GM12878 (cell line): Measurements from ENCODE around the gene TSPAN15. TPM values are rescaled to one million over a fixed set of nuclear protein-coding genes. Genes with fewer than 3 reads are reported as not detected.

Experiments
- ATAC-seq: fragments of 200-7000 bp; cut with Tn5 transposase; 3 replicates; pipeline ENCODE4 v1.9.1; 2020; ENCODE audit warnings: mild to moderate bottlenecking, moderate library complexity
- BruUV-seq: library from RNA; stranded (reverse); fragments of 400-500 nt; replicated peaks from 2 replicates; lab custom pipeline; 2021; lab: Mats Ljungman, UMichigan
- CTCF ChIA-PET: fragments of 300-600 bp; sonication (Branson Sonifier 250); formaldehyde crosslinking; extraction: SDS; loops from one replicate; lab custom pipeline; 2021; ENCODE audit warnings: inconsistent platforms; lab: Yijun Ruan, JAX
- POLR2A ChIA-PET: fragments of 350-600 bp; formaldehyde crosslinking; extraction: SDS; loops from one replicate; lab custom pipeline; 2021; ENCODE audit warnings: inconsistent platforms; lab: Charles Lee
- RAD21 ChIA-PET: fragments of 300-600 bp; sonication (Branson Sonifier 250); formaldehyde crosslinking; loops from one replicate; lab custom pipeline; 2023; ENCODE audit warnings: antibody characterized with exemption; ENCODE audit not compliant: unreplicated experiment; lab: Charles Lee
- SMC1A ChIA-PET: fragments of 300-600 bp; sonication (Branson Sonifier 250); formaldehyde crosslinking; loops from one replicate; lab custom pipeline; 2023; ENCODE audit not compliant: unreplicated experiment, uncharacterized antibody; lab: Charles Lee
- DNase-seq: peaks from one replicate; pipeline ENCODE4 v3.0.0-alpha.2; 2011; ENCODE audit warnings: low read depth, low spot score
- FAIRE-seq: peaks from 3 replicates; lab custom pipeline; 2011; peaks lifted over from hg19 to GRCh38; lab: Jason Lieb, UNC
- H2AFZ ChIP-seq: 2 replicates; pipeline ENCODE4 v1.6.0; 2011; ENCODE audit warnings: low read depth, low read length, control low read depth; ENCODE audit not compliant: control insufficient read depth
- H3K27ac ChIP-seq: 2 replicates; pipeline ENCODE4 v1.5.1; 2011; ENCODE audit warnings: control low read depth; ENCODE audit not compliant: control insufficient read depth, insufficient read depth
- H3K27me3 ChIP-seq, 2 experiments: replicated peaks in 1 of 2; 2 replicates each; pipeline versions ENCODE4 v1.6.0 to v1.6.1; 2011; ENCODE audit warnings: low read length in 1 of 2; ENCODE audit not compliant: control insufficient read depth in 2 of 2, insufficient read depth in 2 of 2
- H3K36me3 ChIP-seq, 2 experiments: 2 replicates each; pipeline ENCODE4 v1.5.1; 2011; ENCODE audit warnings: low read length in 1 of 2; ENCODE audit not compliant: control insufficient read depth in 2 of 2, insufficient read depth in 2 of 2
- H3K4me1 ChIP-seq: 2 replicates; pipeline ENCODE4 v1.6.1; 2011; ENCODE audit warnings: mild to moderate bottlenecking, low read length, moderate library complexity, mixed read lengths; ENCODE audit not compliant: control insufficient read depth, insufficient read depth
- H3K4me2 ChIP-seq: 2 replicates; pipeline ENCODE4 v1.6.0; 2011; ENCODE audit warnings: control low read depth; ENCODE audit not compliant: control insufficient read depth, insufficient read depth
- H3K4me3 ChIP-seq: fragments of 200-600 bp; sonication (generic); 2 replicates; pipeline ENCODE4 v1.5.1; 2016
- H3K79me2 ChIP-seq: 2 replicates; pipeline ENCODE4 v1.6.0; 2011; ENCODE audit warnings: low read length; ENCODE audit not compliant: control insufficient read depth, insufficient read depth
- H3K9ac ChIP-seq: 2 replicates; pipeline ENCODE4 v1.8.0; 2011; ENCODE audit warnings: low read length, control low read depth, mixed read lengths; ENCODE audit not compliant: control insufficient read depth, insufficient read depth
- H3K9me3 ChIP-seq: replicated peaks from 3 replicates; pipeline ENCODE4 v1.5.1; 2011; ENCODE audit warnings: mild to moderate bottlenecking, low read length; ENCODE audit not compliant: control insufficient read depth, insufficient read depth
- H4K20me1 ChIP-seq: 2 replicates; pipeline ENCODE4 v1.6.0; 2011; ENCODE audit not compliant: control insufficient read depth, insufficient read depth
- ATF7 ChIP-seq: fragments of 450-650 bp; IDR thresholded peaks from 2 replicates; pipeline ENCODE4 v1.6.1; 2016; ENCODE audit warnings: low read depth, mild to moderate bottlenecking
- BCL11A ChIP-seq: IDR thresholded peaks from 2 replicates; pipeline ENCODE4 v1.6.1; 2011; ENCODE audit warnings: low read depth, low read length
- BCL3 ChIP-seq: IDR thresholded peaks from 2 replicates; pipeline ENCODE4 v1.6.1; 2011; ENCODE audit warnings: borderline replicate concordance, low read depth, mild to moderate bottlenecking, moderate library complexity, low read length; ENCODE audit not compliant: insufficient read depth, poor library complexity, severe bottlenecking
- CBFB ChIP-seq: IDR thresholded peaks from 2 replicates; pipeline ENCODE4 v1.6.1; 2016; ENCODE audit warnings: antibody characterized with exemption, low read depth
- E4F1 ChIP-seq: fragments of 450-650 bp; IDR thresholded peaks from 2 replicates; pipeline ENCODE4 v1.6.1; 2018; ENCODE audit warnings: borderline replicate concordance, mild to moderate bottlenecking; ENCODE audit not compliant: partially characterized antibody
- HDGF ChIP-seq: fragments of 450-650 bp; IDR thresholded peaks from 2 replicates; pipeline ENCODE4 v1.6.1; 2016; ENCODE audit warnings: antibody characterized with exemption
- KDM1A ChIP-seq: fragments of 200-600 bp; sonication (generic); IDR thresholded peaks from 2 replicates; pipeline ENCODE4 v1.6.1; 2016; ENCODE audit warnings: borderline replicate concordance
- KLF5 ChIP-seq: fragments of 450-650 bp; IDR thresholded peaks from 2 replicates; pipeline ENCODE4 v1.6.1; 2014; ENCODE audit warnings: mild to moderate bottlenecking; ENCODE audit not compliant: partially characterized antibody
- NKRF ChIP-seq: fragments of 450-650 bp; conservative IDR thresholded peaks from 2 replicates; pipeline ENCODE4 v1.6.1; 2017; ENCODE audit warnings: mild to moderate bottlenecking, moderate library complexity
- NR2C2 ChIP-seq: IDR thresholded peaks from 2 replicates; pipeline ENCODE4 v1.6.1; 2011; ENCODE audit warnings: borderline replicate concordance, low read depth; ENCODE audit not compliant: control insufficient read depth, insufficient read length
- POLR2A ChIP-seq: IDR thresholded peaks from 2 replicates; pipeline ENCODE4 v1.6.1; 2011; ENCODE audit warnings: low read depth, mild to moderate bottlenecking, low read length
- SMAD5 ChIP-seq: IDR thresholded peaks from 2 replicates; pipeline ENCODE4 v1.6.1; 2016; ENCODE audit warnings: antibody characterized with exemption, low read depth
- SREBF1 ChIP-seq: IDR thresholded peaks from 2 replicates; pipeline ENCODE4 v1.6.1; 2012; ENCODE audit warnings: mild to moderate bottlenecking, low read length
- SUZ12 ChIP-seq: fragments of 200-600 bp; sonication (generic); IDR thresholded peaks from one replicate; pipeline ENCODE4 v1.6.1; 2018; ENCODE audit warnings: antibody characterized with exemption, mild to moderate bottlenecking; ENCODE audit not compliant: unreplicated experiment
- ZBED1 ChIP-seq: IDR thresholded peaks from 2 replicates; pipeline ENCODE4 v1.6.1; 2016; ENCODE audit warnings: borderline replicate concordance
- WGBS: methylation state at CpG from one replicate; pipeline ENCODE4 v1.1.6; 2016; ENCODE audit warnings: low lambda C conversion rate; ENCODE audit not compliant: insufficient replicate concordance, insufficient coverage; ENCODE audit errors: missing lambda C conversion rate; 5-methylcytosine and 5-hydroxymethylcytosine counted together
- in situ Hi-C: fragments of 300-500 bp; cut with MboI; formaldehyde crosslinking; loops from 9 replicates; pipeline ENCODE4 v1.14.3; 2018; ENCODE audit warnings: mixed read lengths
- intact Hi-C: fragments of 100-400 bp; cut with micrococcal nuclease; formaldehyde crosslinking; loops from one replicate; pipeline ENCODE4 v1.14.2; 2022; ENCODE audit not compliant: unreplicated experiment
- polyA plus RNA-seq, 11 experiments: library from polyadenylated mRNA; depleted of rRNA in 4 of 11; unstranded in 6 of 11; stranded (reverse) in 5 of 11; fragments of >200 nt; fragmentation: Nextera tagmentation in 4 of 11; fragmentation: Illumina TruSeq in 1 of 11; extraction: Ambion mirVana in 4 of 11; extraction: Trizol in 1 of 11; gene quantifications; 1 replicate in 1 of 11; 2 replicates in 10 of 11; pipeline versions ENCODE4 v1.2.1 to v1.2.3, GENCODE V29; 2011 to 2016; ENCODE audit warnings: inconsistent platforms in 2 of 11, missing spikeins in 2 of 11, low read depth in 1 of 11
- total RNA-seq, 4 experiments: library from RNA; depleted of rRNA in 3 of 4; stranded (reverse); fragments of >200 nt in 3 of 4; fragmentation: Illumina TruSeq in 1 of 4; extraction: Trizol in 1 of 4; gene quantifications; 2 replicates each; pipeline versions ENCODE4 v1.2.1 to v1.2.3, GENCODE V29; 2013 to 2021
- TF ChIP-seq, protein P1 (sequence below): fragments of 450-650 bp; IDR thresholded peaks from 2 replicates; pipeline ENCODE4 v1.6.1; 2017; ENCODE audit warnings: mild to moderate bottlenecking

Gene TSPAN15
- total and polyA plus RNA-seq, 10 of the 15 experiments (the other 5 are each of a cell fraction or from before 2014, with no cell fraction given) = 1.3 to 8.5 (median 2.4) TPM; not detected in 2

DNA sequence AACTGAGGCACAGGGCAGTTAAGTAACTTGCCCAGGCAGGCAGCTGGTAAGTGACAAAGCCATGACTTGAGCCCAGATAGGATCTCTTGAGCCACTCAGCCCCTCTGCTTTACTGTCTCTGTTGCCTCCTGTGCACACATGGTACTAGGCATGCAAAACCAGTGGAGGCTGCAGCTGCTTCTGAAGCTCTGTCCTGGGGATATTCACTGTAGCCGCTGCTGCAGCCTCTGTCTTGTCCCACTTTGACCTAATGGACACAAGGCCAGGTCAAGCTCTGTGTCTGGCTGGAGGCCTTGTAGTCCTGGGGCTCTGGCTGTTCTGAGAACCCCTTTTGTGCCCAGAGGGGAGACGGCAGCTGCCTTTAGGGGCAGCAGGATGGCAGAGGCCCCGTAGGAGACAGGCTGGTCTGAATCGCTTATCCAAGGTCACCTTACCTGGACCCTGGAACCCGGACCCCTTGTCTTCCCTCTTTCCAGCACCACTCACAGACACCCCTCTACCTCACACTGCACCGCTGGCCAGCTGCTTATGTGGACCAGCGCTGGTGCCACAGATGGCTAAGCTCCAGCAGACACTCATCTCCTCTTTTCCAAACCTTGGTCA lies 57.6 kb downstream of the TSPAN15 start:
- Histone ChIP-seq H3K9me3 (no peaks in the 10 kb centered on the region), H3K9ac (no peak overlapping the region), H3K27ac (no peak overlapping the region), H3K79me2 (no peaks in the 10 kb centered on the region), H3K4me3 (no peak overlapping the region), H2AFZ (no peak overlapping the region), H3K4me2 (no peak overlapping the region), H3K4me1 (no peaks in the 10 kb centered on the region), H3K36me3 (no peaks in the 10 kb centered on the region), H3K27me3 (no peaks in the 10 kb centered on the region), H4K20me1 (no peaks in the 10 kb centered on the region)
- WGBS = 33% methylated on average over 7 of the region's 7 CpGs
- SMC1A ChIA-PET = interaction anchor here (0.7 to 3.5 kb wide), 3 partner anchors 83 to 119 kb away, joined by 3 to 19 read pairs (median 3); no protein-coding TSS in a partner anchor
- intact Hi-C loops (loop anchor here (1.0 kb wide), 1 partner anchor 272 kb away; no protein-coding TSS in a partner anchor), in situ Hi-C loops (loop anchor here (5.0 kb wide), 2 partner anchors 97 to 277 kb away; no protein-coding TSS in a partner anchor)
- FAIRE-seq = no peak
- no TSS peak for BruUV-seq
- no peak for DNase-seq
- RAD21 ChIA-PET = interaction anchor here (0.9 to 1.3 kb wide), 3 partner anchors 100 to 116 kb away, joined by 3 to 5 read pairs (median 4); no protein-coding TSS in a partner anchor
- POLR2A ChIA-PET = no interaction called here
- no peak for ATAC-seq
- CTCF ChIA-PET = interaction anchor here (0.5 to 3.1 kb wide), 7 partner anchors 82 to 651 kb away, joined by 3 to 29 read pairs (median 9); no protein-coding TSS in a partner anchor
- TF ChIP-seq CBFB (no peak), KDM1A (no peak), ZBED1 (no peak), HDGF (no peak), E4F1 (no peak), BCL11A (no peak), SREBF1 (no peak), SMAD5 (no peak), KLF5 (no peak), NKRF (no peak), BCL3 (no peak), ATF7 (no peak), POLR2A (no peak), NR2C2 (no peak), SUZ12 (no peak)
- TF ChIP-seq, protein P1, sequence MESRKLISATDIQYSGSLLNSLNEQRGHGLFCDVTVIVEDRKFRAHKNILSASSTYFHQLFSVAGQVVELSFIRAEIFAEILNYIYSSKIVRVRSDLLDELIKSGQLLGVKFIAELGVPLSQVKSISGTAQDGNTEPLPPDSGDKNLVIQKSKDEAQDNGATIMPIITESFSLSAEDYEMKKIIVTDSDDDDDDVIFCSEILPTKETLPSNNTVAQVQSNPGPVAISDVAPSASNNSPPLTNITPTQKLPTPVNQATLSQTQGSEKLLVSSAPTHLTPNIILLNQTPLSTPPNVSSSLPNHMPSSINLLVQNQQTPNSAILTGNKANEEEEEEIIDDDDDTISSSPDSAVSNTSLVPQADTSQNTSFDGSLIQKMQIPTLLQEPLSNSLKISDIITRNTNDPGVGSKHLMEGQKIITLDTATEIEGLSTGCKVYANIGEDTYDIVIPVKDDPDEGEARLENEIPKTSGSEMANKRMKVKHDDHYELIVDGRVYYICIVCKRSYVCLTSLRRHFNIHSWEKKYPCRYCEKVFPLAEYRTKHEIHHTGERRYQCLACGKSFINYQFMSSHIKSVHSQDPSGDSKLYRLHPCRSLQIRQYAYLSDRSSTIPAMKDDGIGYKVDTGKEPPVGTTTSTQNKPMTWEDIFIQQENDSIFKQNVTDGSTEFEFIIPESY = no peak
